Stimulated activated CD8-positive, alpha-beta memory T cell treated with anti-CD3 and anti-CD28 coated beads, Interleukin-15, amount 100 ng/mL, for 4 hours (primary cell): Measurements from ENCODE around the gene MOCS2.
A peak's percentile ranks its signal among the peaks of the same experiment; 100 is the strongest.
"Not testable (repeated sequence)": the region's sequence is repeated elsewhere in the genome, so short reads cannot be mapped to it uniquely, and the experiment has no call there.

Experiments used
- DNase-seq, 2 donors: peaks; one replicate each; pipeline ENCODE4 v3.0.0-alpha.2; 2020; ENCODE audit warnings: low read depth in 2 of 2

MOCS2 gene, protein sequence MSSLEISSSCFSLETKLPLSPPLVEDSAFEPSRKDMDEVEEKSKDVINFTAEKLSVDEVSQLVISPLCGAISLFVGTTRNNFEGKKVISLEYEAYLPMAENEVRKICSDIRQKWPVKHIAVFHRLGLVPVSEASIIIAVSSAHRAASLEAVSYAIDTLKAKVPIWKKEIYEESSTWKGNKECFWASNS

GRCh38 chr5:53109443-53110127 lies at the start of gene MOCS2:
TSS of gene MOCS2 (minus strand) at chr5:53109757. CDS start at chr5:53107174, 2,583 bp downstream.
- DNase-seq = peak; percentile 76 to 80

DNA sequence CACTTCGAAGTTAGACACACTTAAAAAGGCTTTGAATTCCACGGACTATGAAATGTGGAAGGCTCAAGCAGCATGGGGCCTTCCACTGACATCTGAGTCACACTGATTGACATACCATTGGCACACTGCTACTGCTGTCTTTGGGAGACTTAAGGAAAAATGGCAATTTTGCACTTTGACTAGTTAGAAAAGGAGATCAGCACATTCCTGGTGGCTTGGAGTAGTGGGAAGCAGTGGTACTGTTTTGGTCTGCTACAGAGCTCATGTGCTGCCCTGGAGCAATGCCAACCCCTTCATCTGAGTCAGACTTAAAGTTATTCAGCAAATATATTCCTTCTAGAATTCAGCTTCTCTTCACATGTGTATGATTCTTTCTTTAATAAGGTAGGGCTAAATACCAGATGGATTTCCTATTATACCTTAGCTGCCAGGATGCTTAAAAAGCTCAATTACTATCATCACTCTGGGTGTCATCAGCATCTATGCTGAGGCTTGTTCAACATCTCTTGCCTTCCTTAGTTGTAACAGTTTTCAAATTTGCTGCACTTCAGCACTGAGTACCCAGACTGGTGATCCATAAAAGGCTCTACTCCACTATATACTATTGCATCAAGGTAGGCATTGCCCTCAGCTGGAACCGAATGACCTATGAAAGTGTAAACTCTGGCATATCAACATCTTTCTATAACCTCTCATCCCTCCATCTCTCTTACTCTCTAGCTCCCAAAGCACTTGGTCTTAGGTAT lies 42.3 kb upstream of the MOCS2 start:
- no peak for DNase-seq

- no peak for DNase-seq
These were observed 23.5 kb upstream of the MOCS2 start for GRCh38 chr5:53133020-53133419.

GRCh38 chr5:53130266-53130665 lies 20.7 kb upstream of the MOCS2 start:
- no peak for DNase-seq

GRCh38 chr5:53128481-53128880 lies 18.9 kb upstream of the MOCS2 start:
- no peak for DNase-seq

- DNase-seq = no peak
These were observed 17.6 kb upstream of the MOCS2 start for GRCh38 chr5:53127107-53127506.

GRCh38 chr5:53126521-53126920 lies 17.0 kb upstream of the MOCS2 start:
- DNase-seq = no peak

DNA sequence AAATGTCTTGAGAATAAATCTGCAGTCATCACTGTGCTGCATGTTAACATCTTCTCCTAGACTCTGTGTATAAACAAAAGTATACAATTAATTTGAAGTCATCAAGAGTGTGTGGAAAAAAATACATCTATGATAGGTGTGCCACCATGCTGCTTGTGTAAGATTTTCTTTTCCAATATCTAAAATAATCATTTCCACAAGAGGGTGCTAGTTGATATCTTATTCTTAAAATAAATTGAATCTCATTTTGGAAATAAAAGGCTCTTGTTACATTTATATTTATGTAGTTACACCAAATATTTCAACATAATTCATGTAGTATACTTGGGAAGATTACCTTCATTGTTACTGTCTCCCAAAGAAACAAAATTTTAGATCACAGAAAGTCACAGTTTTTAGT lies 14.1 kb upstream of the MOCS2 start:
- DNase-seq = no peak

DNA sequence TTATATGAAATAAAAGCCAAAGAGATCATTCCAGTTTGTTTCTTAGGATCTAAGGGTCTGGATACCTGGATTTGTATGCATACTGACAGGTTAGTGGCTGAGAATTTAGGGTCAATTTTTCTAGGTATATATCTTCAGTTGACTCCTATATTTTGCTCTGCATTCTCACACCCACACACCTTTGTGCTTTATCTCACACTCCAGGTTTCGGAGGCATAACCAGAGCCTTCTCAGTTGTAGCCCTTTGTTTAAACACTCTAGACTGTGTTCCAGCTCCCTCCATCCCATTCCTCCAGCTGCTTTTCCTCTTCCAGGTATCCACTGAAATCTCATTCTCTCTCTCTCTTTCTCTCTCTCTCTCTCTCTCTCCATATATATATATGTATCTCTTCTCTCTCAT lies 10.6 kb upstream of the MOCS2 start:
- DNase-seq = no peak

- DNase-seq = no peak
These were observed 9.3 kb upstream of the MOCS2 start for GRCh38 chr5:53118879-53119278.

- DNase-seq = no peak
These were observed 7.0 kb upstream of the MOCS2 start for GRCh38 chr5:53116597-53116996.

DNA sequence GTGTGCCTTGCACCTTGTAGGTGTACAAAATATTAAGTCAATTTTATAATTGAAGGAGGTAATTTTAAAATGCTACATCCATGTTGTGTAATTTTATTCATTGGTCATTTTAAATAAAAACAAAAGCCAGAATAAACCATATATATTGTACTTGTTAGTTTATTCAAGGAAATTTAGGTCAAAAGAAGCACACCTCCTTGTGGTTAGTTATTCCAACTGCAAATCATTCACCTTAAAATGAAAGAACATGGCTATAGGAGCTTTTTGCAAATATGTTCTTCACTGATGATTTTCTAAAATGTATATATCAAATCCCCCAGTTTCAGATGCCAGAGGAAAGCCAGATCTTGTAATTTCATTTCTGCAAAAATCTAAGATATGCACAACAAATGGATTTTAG lies 5.4 kb upstream of the MOCS2 start:
- no peak for DNase-seq

DNA sequence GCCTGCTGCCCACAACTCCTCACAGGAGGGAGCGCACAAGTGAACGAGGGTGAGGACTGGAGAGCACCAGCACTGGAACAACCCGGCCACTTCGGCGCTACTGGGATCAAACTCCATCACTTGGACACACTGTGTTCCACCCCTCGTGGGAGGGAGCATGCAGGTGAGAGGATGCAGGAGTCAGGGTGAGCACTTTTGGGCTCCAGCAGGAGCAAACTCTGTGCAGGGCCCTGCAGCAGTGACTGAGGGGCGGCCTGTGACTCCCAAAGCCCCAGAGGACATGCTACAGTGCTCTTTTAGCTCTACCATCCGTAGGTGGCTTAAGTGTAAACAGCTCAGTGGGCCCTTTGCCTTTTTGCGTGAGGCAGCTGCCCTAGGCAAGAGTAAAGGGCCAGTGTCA lies 4.4 kb upstream of the MOCS2 start:
- DNase-seq = no peak

DNA sequence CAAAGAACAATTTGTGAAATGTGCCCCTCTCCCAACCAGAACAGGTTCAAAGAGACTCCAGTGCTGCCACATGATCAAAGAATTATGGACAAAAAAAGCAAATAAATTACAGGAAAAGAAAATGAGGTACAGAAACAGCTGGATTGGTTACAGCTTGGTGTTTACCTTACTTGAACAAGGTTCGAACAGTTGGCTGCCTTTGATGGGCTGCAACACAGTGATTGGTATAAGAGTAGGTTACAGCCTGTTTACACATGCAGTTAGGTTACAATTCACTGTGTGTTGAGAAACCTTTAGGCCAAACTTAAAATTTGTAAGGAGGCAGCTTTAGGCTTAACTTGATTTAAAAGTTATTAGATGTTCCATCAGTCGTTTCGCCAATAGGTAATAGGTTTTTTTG lies 3.4 kb upstream of the MOCS2 start:
- DNase-seq = no peak

DNA sequence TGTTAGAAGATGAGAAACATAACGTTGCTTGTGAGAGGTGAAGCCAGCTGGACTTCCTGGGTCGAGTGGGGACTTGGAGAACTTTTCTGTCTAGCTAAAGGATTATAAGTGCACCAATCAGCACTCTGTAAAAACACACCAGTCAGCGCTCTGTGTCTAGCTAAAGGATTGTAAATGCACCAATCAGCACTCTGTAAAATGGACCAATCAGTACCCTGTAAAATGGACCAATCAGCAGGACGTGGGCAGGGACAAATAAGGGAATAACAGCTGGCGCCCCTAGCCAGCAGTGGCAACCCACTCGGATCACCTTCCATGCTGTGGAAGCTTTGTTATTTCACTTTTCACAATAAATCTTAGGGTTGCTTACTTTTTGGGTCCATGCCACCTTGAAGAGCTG lies 2.8 kb upstream of the MOCS2 start:
- DNase-seq = not testable (repeated sequence)

- DNase-seq = no peak
These were observed 1.6 kb upstream of the MOCS2 start for GRCh38 chr5:53111139-53111538.

DNA sequence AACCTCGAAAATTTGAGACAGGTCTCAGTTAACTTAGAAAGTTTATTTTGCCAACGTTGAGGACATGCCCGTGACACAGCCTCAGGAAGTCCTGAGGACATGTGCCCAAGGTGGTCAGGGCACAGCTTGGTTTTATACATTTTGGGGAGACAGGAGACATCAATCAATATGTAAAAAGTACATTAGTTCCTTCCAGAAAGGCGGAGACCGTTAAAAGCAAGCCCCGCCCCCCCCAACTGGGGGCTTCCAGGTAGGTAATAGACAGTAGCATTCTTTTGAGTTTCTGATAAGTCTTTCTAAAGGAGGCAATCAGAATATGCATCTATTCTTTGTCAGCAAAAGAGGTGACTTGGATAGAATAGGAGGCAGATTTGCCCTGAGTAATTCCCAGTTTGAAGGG lies 599 bp upstream of the MOCS2 start:
- DNase-seq = no peak

DNA sequence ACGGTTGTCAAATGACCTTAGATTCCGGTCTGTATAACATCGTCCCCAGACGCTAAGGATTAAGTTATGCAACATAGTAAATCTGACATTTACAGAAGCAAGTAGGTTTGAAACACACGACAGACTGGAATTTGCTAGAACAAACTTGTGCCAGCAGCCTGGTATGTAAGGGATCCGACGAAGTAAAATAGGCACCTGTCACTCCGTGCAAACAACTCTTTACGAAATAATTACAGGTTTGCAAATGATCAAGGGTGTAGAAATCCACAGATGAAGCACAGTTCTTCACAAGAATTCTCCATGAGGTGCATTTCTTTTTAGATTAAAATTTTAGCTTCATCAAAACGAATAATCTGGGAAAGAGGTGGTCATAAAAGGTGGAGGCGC lies 508 bp downstream of the MOCS2 start:
- no peak for DNase-seq

- DNase-seq = no peak
These were observed 3.8 kb downstream of the MOCS2 start for GRCh38 chr5:53105611-53106300.

GRCh38 chr5:53100606-53101005 lies 9.0 kb downstream of the MOCS2 start:
- DNase-seq = no peak

DNA sequence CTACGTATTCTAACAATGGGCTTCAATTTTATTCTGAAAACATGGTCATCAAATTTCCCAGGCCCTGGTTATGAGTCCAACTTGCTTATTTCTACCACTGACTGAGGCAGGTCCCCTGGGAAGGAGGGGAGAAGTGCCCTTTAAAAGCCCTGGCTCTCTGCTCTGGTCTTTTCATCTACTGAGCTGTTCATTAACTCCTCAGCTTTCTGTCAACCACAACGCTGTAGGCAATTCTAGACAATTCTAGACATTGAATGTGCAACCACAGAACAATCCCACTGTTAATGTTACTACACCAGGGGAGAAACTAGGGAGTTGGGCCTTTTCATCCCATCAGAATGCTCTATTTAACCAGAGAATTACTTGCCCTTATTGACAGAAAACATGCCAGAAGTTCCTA lies 10.0 kb downstream of the MOCS2 start:
- no peak for DNase-seq

GRCh38 chr5:53095931-53096525 lies 13.5 kb downstream of the MOCS2 start:
- peak in 1 of 2 donors; percentile 45 for DNase-seq
